HG03571 (cell line): Measurements from ENCODE around the gene TWIST2.

Experiments
- ATAC-seq: cut with Tn5 transposase; IDR thresholded peaks from one replicate; pipeline ENCODE4 v1.9.1; 2021; ENCODE audit not compliant: unreplicated experiment

TWIST2 gene

GRCh38 chr2:238872026-238872425, 24.1 kb downstream of the TWIST2 start:
- ATAC-seq: no peak

GRCh38 chr2:238872628-238873380, 24.9 kb downstream of the TWIST2 start:
- ATAC-seq: no peak

GRCh38 chr2:238873381-238873801, 25.5 kb downstream of the TWIST2 start:
- no peak for ATAC-seq

GRCh38 chr2:238873841-238874240, 26.0 kb downstream of the TWIST2 start:
- no peak for ATAC-seq

- no peak for ATAC-seq
Observed at GRCh38 chr2:238874330-238875050, 26.6 kb downstream of the TWIST2 start.

GRCh38 chr2:238875101-238875470, 27.2 kb downstream of the TWIST2 start:
- no peak for ATAC-seq

- ATAC-seq: no peak
Observed at GRCh38 chr2:238875471-238876231, 27.8 kb downstream of the TWIST2 start.

GRCh38 chr2:238876232-238876630, 28.3 kb downstream of the TWIST2 start:
- ATAC-seq: no peak

GRCh38 chr2:238878051-238878735, 30.3 kb downstream of the TWIST2 start:
- no peak for ATAC-seq

- no peak for ATAC-seq
Observed at GRCh38 chr2:238879043-238879442, 31.2 kb downstream of the TWIST2 start.

- no peak for ATAC-seq
Observed at GRCh38 chr2:238879621-238880377, 31.9 kb downstream of the TWIST2 start.

- no peak for ATAC-seq
Observed at GRCh38 chr2:238881353-238882081, 33.6 kb downstream of the TWIST2 start.

- ATAC-seq: no peak
Observed at GRCh38 chr2:238882082-238882755, 34.3 kb downstream of the TWIST2 start.

- no peak for ATAC-seq
Observed at GRCh38 chr2:238883421-238883901, 35.6 kb downstream of the TWIST2 start.

- no peak for ATAC-seq
Observed at GRCh38 chr2:238884122-238884811, 36.4 kb downstream of the TWIST2 start.

GRCh38 chr2:238884812-238885408, 37.0 kb downstream of the TWIST2 start:
- ATAC-seq: no peak

GRCh38 chr2:238886453-238887094, 38.7 kb downstream of the TWIST2 start:
- no peak for ATAC-seq

- no peak for ATAC-seq
Observed at GRCh38 chr2:238887616-238888015, 39.7 kb downstream of the TWIST2 start.
